Measurements from ENCODE around the gene HOTAIR.

- TF ChIP-seq MAX (IDR thresholded peaks at IDR 0.05) (no peak), MYC (IDR thresholded peaks at IDR 0.05; ENCODE audit: borderline replicate concordance, low read length) (no peak), RCOR1 (IDR thresholded peaks at IDR 0.05; ENCODE audit: low read depth, low read length) (no peak), ELK1 (IDR thresholded peaks at IDR 0.05; ENCODE audit: low read depth, low read length) (no peak), CTCF (IDR thresholded peaks at IDR 0.05) (no peak), TP53 (CRISPR knock-in tag; IDR thresholded peaks at IDR 0.05) (no peak), REST (IDR thresholded peaks at IDR 0.05) (no peak), RAD21 (conservative IDR thresholded peaks at IDR 0.05 in 1 of 2, IDR thresholded peaks at IDR 0.05 in 1 of 2) (no peak), POLR2A (IDR thresholded peaks at IDR 0.05; ENCODE audit: low read length) (no peak), BHLHE40 (IDR thresholded peaks at IDR 0.05; ENCODE audit: low read depth, low read length) (no peak), ESRRA (IDR thresholded peaks at IDR 0.05; ENCODE audit: borderline replicate concordance, low read length) (no peak)
Observed at GRCh38 chr12:54019924-54020590, 45.3 kb upstream of the HOTAIR start.

All from A549 (cell line).